GM21825 (cell line): ENCODE results near the gene GPBP1.
"Not testable (repeated sequence)": the region's sequence is repeated elsewhere in the genome, so short reads cannot be mapped to it uniquely, and the experiment has no call there.

Experiments used
- ATAC-seq: cut with Tn5 transposase; IDR thresholded peaks from one replicate; pipeline ENCODE4 v1.9.1; 2021; ENCODE audit warnings: mild to moderate bottlenecking, moderate library complexity; ENCODE audit not compliant: unreplicated experiment

GPBP1 gene

DNA sequence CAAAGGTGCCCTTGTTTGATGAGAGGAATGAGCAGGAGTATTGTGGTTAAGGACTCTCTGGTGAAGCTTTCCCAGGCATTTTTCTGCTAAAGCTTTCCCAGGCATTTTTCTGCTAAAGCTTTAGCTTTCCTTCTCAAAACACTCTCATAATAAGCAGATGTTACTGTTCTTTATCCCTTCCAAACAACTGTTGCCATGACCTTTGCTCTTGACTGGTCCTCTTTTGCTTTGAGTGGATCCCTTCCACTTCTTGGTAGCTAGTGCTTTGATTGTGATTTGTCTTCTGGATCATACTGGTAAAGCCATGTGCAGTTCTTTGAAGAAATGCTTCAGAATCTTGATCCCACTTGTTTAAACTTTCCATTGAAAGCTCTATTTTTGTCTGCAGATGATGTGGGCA is 85.8 kb downstream of the GPBP1 start:
- no peak for ATAC-seq

DNA sequence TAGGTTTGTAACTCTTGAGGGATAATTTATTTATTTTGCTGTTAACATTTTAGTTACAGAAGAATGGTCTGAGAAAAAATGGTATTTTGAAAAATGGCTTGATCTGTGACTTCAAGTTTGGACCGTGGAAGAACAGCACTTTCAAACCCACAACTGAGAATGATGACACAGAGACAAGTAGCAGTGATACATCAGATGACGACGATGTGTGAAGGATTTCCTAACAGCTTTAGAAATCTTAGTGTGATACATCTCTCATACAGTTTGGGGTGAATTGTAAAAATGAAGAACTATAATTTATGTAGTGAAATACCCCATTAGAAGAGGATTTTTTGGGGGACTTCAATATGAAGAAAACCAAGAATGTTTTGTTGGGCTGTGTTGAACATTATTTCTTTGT is 88.7 kb downstream of the GPBP1 start:
- ATAC-seq = no peak

DNA sequence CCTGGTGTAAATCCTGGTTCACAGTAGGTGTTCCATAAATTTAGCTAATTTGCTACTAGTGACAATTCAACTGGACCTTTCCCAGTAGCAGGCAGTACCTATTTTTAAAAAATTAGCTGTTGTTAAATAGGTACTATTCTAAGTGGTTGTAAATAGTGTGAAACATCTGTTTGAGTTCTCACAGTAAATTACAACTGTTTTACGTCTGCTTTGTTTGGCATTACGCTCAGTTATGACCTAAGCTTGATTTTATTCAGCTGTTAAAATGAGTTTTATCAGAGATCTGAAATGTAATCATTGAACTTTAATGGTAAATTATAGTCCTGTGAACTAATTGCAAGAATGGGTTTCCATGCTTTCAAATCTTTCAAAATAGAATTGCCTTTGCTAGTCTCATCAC is 93.9 kb downstream of the GPBP1 start:
- no peak for ATAC-seq

GRCh38 chr5:57276353-57276752 is 102.5 kb downstream of the GPBP1 start:
- ATAC-seq = no peak

- no peak for ATAC-seq
Observed at GRCh38 chr5:57277085-57277484, 103.2 kb downstream of the GPBP1 start.

DNA sequence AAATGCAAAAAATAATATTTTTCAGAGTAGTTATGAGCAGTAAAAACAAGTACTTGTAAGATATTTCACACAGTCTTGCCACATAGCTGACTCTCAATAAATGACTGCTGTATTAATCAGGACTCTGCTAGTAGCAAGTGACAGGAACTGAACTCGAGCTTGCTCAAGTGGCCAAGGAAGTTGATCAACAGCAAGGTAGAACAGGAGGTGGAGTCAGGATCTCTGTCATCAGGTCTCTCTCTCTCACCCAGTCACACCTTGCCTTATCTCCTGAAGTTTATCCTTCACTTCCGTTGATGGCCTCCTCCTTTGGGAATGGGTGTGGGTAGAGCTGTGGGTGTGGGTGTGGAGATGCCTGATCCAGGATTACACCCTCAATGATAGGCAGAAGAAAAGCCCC is 107.0 kb downstream of the GPBP1 start:
- ATAC-seq = no peak

DNA sequence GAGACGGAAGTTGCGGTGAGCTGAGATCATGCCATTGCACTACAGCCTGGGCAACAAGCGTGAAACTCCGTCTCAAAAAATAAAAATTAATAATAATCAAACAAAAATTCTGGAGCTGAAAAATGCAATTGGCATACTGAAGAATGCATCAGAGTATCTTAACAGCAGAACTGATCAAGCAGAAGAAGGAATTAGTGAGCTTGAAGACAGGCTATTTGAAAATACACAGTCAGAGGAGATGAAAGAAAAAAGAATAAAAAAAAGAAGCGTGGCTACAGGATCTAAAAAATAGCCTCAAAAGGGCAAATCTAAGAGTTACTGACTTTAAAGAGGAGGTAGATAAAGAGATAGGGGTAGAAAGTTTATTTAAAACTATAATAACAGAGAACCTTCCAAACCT is 111.2 kb downstream of the GPBP1 start:
- not testable (repeated sequence) for ATAC-seq

DNA sequence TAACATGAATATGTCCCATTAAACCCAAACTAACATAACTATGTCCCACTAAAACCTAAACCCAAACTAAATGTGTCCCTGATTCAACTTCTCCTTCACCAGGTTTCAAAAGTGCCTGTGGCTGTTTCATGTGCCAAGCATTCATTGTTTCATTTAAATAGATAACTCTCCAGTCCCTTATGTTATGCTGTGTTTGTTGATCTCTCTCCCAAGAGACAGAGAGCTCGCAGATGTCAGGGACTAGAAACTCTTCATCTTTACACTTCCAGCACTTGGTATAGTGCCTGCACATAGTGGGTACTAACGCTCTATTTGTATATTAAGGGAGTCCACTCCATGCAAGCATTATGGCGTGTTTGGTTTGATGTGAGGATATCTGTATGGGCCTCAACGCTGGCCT is 118.0 kb downstream of the GPBP1 start:
- ATAC-seq = no peak

GRCh38 chr5:57292336-57292735 is 118.5 kb downstream of the GPBP1 start:
- no peak for ATAC-seq

DNA sequence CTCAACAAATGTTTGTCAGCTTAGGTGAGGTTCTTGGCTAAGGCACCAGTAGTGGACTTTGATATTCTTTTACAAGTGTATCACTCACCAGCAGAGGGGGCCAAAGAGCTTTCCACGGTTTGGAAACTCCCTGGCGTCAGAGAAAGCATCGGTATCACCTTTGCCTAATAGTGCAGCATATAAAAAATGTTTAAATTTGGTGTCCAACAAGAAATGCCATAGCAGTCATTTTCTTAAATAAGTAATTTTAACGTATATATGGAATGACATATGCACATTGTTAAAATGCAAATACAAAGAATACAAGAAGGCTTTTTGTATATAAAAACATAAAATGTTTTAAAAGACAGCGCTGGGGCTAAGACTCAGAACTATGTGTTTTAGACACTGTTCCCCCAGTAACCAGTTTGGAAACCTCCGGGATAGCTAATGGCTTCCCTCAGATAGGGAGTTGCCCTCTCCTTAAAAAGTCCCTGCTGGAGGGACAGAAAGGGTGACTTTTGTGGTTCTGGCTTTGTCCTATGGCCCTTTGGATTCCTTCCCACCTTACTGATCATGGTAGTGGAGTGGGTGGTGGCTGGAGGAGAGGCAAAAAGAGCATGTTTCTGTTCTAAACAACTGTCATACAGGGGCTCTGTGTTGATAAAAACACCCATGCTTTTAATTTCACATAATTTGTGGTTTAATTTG is 124.6 kb downstream of the GPBP1 start:
- ATAC-seq = no peak

GRCh38 chr5:57298985-57299491 is 125.2 kb downstream of the GPBP1 start:
- no peak for ATAC-seq

DNA sequence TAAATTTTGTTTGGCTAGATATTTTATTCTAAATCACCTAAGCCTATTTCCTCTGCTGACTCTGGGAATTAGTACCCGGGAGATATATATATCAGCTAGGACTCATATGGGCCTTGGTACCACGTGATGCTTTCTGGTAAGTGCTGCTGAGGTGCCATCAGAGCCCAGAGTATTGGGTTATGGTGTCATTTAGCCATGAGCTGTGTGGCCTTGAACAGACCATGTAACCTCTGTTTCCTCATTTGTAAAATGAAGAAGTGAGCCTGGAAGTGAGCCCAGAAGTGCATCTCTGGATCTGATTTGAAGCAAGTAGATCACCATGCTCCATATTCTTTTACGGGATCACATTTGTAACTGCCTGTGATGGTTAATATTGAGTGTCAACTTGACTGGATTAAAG is 126.1 kb downstream of the GPBP1 start:
- no peak for ATAC-seq

- ATAC-seq = no peak
Observed at GRCh38 chr5:57302164-57302563, 128.3 kb downstream of the GPBP1 start.

- no peak for ATAC-seq
Observed at GRCh38 chr5:57302643-57303042, 128.8 kb downstream of the GPBP1 start.

DNA sequence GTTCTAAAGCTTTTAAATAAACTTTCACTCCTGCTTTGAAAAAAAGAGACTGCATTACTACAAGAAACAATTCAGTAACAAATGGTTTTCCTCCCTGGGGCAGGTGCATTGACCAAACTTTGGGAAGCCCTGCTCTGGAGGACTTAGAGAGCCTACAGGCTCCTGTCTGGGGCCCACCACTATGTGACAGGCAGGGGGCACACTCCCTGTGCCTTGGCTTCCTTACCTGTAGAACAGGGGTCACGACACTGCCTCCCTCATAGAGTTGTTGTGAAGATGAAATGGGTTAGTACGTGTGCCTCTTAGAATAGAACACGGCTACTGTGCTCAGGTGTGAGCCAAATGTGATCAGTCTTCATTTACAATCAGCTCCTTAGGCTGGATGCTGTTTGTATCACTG is 130.1 kb downstream of the GPBP1 start:
- no peak for ATAC-seq

DNA sequence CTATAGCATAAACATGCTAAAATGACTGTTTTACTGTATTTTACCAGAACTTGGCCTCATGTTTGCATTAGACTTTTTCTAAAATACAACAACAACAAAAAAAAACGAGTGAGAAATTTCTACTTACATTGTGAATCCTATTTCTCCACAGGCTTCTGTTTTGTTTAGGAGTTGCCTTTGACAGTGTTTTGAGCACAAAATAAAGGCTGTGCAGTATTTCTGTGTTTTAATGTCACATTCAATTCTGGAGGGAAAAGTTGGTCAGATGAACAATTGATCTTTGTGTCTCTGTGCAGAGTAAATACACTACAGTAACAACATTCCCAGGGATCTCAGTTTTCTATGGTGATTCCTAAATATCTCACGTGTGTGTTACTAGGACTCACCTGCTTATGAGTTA is 131.1 kb downstream of the GPBP1 start:
- ATAC-seq = no peak

GRCh38 chr5:57306359-57306758 is 132.5 kb downstream of the GPBP1 start:
- ATAC-seq = no peak

- no peak for ATAC-seq
Observed at GRCh38 chr5:57307516-57307915, 133.7 kb downstream of the GPBP1 start.

DNA sequence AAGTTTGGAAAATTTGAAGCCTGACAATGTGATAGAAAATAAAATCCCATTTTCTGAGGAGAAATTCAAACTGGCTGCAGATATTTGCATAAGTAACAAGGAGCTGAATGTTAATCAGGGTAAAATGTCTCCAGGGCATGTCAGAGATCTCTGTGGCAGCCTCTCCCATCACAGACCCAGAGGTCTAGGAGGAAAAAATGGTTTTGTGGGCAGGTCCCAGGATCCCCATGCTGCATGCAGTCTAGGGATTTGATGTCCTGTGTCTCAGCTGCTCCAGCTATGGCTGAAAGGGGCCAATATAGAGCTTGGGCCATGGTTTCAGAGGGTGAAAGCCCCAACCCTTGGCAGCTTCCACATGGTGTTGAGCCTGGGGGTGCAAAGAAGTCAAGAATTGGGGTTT is 135.2 kb downstream of the GPBP1 start:
- not testable (repeated sequence) for ATAC-seq

DNA sequence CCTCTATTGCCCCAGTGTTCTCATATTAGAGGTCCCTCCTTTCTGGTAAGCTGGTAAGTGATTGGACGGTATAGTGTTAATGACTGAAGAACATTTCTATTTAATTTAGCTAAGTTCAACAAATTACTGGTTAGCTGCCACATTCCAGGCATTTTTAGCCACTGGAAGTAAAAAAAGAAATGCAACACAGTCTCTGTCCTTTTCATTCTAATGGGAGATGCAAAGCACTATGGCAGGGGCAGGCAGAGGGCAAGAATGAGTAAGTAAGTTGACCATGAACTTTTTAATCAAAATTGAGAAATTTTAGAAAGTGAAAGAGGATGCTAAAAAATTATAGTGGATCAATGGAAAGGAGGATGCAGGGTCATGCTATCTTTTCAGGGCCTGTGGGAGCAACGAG is 137.4 kb downstream of the GPBP1 start:
- ATAC-seq = no peak

- no peak for ATAC-seq
Observed at GRCh38 chr5:57311921-57312735, 138.3 kb downstream of the GPBP1 start.

- ATAC-seq = no peak
Observed at GRCh38 chr5:57313716-57314115, 139.9 kb downstream of the GPBP1 start.
